ENCODE data around the gene LPCAT4.

The LPCAT4 gene

DNA sequence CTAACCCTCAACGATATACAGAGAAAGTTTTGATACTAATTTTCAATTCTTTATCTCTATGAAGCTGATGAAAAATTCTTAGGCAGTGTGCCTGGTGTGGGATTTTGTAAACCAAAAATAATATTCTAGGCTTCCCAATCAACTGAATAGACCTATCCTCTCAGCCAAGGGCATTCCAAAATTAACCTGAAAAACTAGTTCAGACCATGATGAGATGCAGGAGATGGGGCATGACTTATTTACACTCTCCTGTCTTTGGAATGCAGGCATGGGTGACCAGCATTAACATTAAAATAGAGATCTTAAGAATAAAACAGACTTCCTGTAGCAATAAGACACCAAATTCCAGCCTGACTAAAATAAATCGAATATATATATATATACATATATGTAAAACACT lies 7.8 kb upstream of the LPCAT4 start:
- H3K4me3 ChIP-seq (ENCODE audit: low read depth, low read length), result no peak overlapping the region
- TF ChIP-seq, protein P1, sequence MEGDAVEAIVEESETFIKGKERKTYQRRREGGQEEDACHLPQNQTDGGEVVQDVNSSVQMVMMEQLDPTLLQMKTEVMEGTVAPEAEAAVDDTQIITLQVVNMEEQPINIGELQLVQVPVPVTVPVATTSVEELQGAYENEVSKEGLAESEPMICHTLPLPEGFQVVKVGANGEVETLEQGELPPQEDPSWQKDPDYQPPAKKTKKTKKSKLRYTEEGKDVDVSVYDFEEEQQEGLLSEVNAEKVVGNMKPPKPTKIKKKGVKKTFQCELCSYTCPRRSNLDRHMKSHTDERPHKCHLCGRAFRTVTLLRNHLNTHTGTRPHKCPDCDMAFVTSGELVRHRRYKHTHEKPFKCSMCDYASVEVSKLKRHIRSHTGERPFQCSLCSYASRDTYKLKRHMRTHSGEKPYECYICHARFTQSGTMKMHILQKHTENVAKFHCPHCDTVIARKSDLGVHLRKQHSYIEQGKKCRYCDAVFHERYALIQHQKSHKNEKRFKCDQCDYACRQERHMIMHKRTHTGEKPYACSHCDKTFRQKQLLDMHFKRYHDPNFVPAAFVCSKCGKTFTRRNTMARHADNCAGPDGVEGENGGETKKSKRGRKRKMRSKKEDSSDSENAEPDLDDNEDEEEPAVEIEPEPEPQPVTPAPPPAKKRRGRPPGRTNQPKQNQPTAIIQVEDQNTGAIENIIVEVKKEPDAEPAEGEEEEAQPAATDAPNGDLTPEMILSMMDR (IDR thresholded peaks at IDR 0.05; ENCODE audit: control insufficient read depth, extremely low read depth, insufficient read depth), result no peak
- no peak for DNase-seq (ENCODE audit: low read depth)

DNA sequence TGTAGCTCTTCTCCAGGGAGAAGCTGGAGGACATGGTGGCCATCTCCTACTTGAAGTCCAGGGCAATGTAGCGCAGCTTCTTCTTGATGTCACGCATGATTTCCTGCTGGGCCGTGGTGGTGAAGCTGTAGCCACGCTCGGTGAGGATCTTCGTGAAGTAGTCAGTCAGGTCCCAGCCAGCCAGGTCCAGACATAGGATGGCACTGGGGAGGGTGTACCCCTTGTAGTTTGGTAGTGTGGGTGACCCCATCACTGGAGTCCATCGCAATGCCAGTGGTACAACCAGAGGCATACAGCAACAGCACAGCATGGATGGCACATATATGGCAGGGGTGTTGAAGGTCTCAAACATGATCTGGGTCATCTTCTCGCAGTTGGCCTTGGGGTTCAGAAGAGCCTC lies 7.0 kb upstream of the LPCAT4 start:
- DNase-seq (ENCODE audit: low read depth), result no peak
- TF ChIP-seq, protein P1 (IDR thresholded peaks at IDR 0.05; ENCODE audit: control insufficient read depth, extremely low read depth, insufficient read depth), result no peak
- no peak overlapping the region for H3K4me3 ChIP-seq (ENCODE audit: low read depth, low read length)

DNA sequence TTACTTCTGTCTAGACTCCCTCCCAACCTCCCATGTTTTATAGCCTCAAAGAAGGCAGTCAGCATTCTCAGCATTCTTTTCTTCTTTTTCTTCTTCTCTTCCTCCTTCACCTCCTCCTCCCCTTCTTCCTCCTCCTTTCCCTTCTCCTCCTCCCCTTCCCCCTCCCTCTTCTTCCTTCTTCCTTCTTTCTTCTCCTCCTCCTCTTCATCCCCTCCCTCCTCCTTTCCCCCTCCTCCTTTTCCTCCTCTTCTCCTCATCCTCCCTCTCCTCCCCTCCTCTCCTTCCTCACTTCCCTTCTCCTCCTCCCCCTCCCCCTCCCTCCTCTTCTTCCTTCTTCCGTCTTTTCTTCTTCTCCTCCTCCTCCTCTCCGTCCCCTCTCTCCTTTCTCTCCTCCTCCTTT lies 3.6 kb upstream of the LPCAT4 start:
- H3K4me3 ChIP-seq (ENCODE audit: low read depth, low read length), result no peak overlapping the region
- no peak for DNase-seq (ENCODE audit: low read depth)
- TF ChIP-seq, protein P1 (IDR thresholded peaks at IDR 0.05; ENCODE audit: control insufficient read depth, extremely low read depth, insufficient read depth), result no peak

DNA sequence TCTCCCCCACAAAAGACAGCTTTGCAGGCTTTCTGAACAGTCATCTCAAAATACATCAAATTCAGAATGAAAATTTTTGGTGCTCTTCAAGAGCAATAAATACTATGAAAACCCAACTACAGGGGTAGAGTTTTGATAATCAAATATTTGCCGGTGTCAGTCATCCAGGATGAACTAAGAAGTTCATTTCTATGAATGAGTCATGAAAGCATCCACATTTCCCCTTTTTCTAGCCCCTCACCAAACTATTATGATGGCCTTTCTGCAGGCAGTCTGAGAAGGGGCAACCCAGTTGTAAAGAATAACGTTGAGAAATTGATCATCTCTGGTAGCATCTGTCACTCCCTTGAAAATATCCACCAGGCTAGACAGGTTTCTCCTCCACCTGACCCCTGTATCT lies 3.1 kb upstream of the LPCAT4 start:
- no peak overlapping the region for H3K4me3 ChIP-seq (ENCODE audit: low read depth, low read length)
- TF ChIP-seq, protein P1 (IDR thresholded peaks at IDR 0.05; ENCODE audit: control insufficient read depth, extremely low read depth, insufficient read depth), result no peak
- no peak for DNase-seq (ENCODE audit: low read depth)

DNA sequence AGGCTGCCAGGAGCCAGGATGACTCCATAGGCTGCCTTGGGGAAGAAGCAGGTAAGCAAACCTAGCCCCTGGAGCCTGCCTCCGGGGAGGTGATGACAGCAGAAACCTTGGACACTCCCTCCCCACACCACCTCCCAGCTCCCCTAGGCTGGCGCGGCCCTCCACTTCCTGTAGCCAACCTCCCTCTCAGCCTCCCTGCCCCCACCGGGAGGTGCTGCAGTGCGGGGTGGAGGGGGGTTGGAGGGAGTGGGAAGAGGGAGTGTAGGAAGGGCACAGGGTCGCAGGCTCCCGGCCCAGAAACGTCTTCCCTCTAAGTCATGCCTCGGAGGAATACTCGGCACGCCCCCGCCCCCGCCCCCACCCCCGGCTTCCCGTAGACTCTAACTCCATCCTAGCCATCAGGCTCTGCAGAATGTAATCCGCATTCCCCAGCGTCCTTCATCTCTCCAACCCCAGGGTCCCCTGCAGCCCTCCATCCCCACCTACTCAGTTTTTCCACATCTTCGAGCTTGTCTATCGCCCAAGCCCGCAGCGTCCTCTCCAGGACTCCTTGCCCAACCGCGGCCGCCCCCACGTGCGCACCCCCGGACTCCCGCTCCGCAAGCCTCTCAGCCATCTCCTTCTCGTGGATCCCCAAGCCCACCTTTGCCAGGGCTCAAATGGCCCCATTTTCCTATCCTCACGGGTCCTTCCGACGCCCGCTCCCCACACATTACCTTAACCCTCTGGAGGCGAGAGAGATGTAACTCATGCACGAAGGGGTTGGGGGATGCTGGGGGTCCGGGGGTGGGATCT lies 528 bp downstream of the LPCAT4 start:
- no peak for DNase-seq (ENCODE audit: low read depth)
- peak overlapping the region; percentile 85 for H3K4me3 ChIP-seq (ENCODE audit: low read depth, low read length)
- TF ChIP-seq, protein P1 (IDR thresholded peaks at IDR 0.05; ENCODE audit: control insufficient read depth, extremely low read depth, insufficient read depth), result no peak

DNA sequence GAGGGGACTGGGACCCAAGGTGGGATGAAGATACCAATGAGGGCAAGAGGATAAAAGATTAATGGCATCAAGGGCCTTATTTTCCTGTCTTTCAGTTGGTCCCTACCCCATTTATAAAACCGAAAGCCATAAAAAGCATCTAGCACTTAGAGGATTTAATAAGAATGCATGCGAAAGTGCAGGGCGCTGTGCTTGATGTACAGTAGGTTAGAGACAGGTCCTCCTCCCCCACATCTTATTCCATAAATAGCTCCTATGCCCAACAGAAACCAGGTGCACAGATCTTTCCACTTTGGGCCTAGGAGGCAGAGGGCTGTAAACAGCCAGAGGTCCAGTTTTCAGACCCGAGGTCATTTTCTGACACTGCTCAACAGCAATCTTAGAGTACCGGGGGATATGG lies 1.2 kb downstream of the LPCAT4 start:
- DNase-seq (ENCODE audit: low read depth), result no peak
- TF ChIP-seq, protein P1 (IDR thresholded peaks at IDR 0.05; ENCODE audit: control insufficient read depth, extremely low read depth, insufficient read depth), result no peak
- H3K4me3 ChIP-seq (ENCODE audit: low read depth, low read length), result peak overlapping the region; percentile 85

Measured in LNCaP clone FGC (cell line).